SU-DHL-6 (cell line): ENCODE data around the gene CYP24A1.

Experiments
- CTCF ChIP-seq: fragments of 200-600 bp; sonication (generic); IDR thresholded peaks from one replicate; pipeline ENCODE4 v1.5.1; 2017; ENCODE audit warnings: antibody characterized with exemption, mild to moderate bottlenecking, low read length, moderate library complexity; ENCODE audit not compliant: insufficient read depth, poor library complexity, severe bottlenecking
- EZH2phosphoT487 ChIP-seq: fragments of 200-600 bp; sonication (generic), shearing (Covaris generic); conservative IDR thresholded peaks from 2 replicates; pipeline ENCODE4 v1.6.1; 2018; ENCODE audit warnings: mild to moderate bottlenecking, antibody characterized with exemption, low read length, moderate library complexity, mixed read lengths

- no peak for TF ChIP-seq CTCF
- no peak for TF ChIP-seq EZH2phosphoT487
Measured at GRCh38 chr20:54167909-54168872, 5.6 kb downstream of the CYP24A1 start.
